Caco-2 (cell line): ENCODE data around the gene PRLR. TPM values are rescaled to one million over a fixed set of nuclear protein-coding genes. Genes with fewer than 3 reads are reported as not detected.

Source experiments
- BruUV-seq: library from RNA; stranded (reverse); fragments of 400-500 nt; replicated peaks from 2 replicates; lab custom pipeline; 2021; lab: Mats Ljungman, UMichigan
- CTCF ChIA-PET: fragments of 300-600 bp; sonication (Branson Sonifier 250); formaldehyde crosslinking; loops from one replicate; lab custom pipeline; 2022; ENCODE audit warnings: antibody characterized with exemption; lab: Charles Lee
- POLR2A ChIA-PET: fragments of 300-600 bp; sonication (Branson Sonifier 250); formaldehyde crosslinking; loops from one replicate; lab custom pipeline; 2022; ENCODE audit warnings: antibody characterized with exemption; lab: Charles Lee
- DNase-seq, 2 experiments: peaks; one replicate each; pipeline versions ENCODE4 v3.0.0 to v3.0.0-alpha.2; 2020 to 2022
- H3K27me3 ChIP-seq: replicated peaks from 2 replicates; pipeline ENCODE4 v1.6.0; 2011; ENCODE audit warnings: low read length; ENCODE audit not compliant: control insufficient read depth, insufficient read depth
- H3K36me3 ChIP-seq: 2 replicates; pipeline ENCODE4 v1.5.1; 2011; ENCODE audit warnings: low read length; ENCODE audit not compliant: control insufficient read depth, insufficient read depth
- H3K4me1 ChIP-seq: fragments of 250-450 bp; sonication (Bioruptor Pico); 2 replicates; pipeline ENCODE4 v1.5.1; 2020; ENCODE audit warnings: mild to moderate bottlenecking
- H3K4me3 ChIP-seq: 2 replicates; pipeline ENCODE4 v1.5.1; 2011; ENCODE audit warnings: low read depth, mild to moderate bottlenecking, control low read depth, low read length
- H3K9me3 ChIP-seq: fragments of 250-450 bp; sonication (Bioruptor Pico); 2 replicates; pipeline ENCODE4 v1.5.1; 2020; ENCODE audit warnings: mild to moderate bottlenecking, moderate library complexity
- H3K27ac Mint-ChIP-seq: one replicate; pipeline ENCODE4 v1.8.0; 2022; ENCODE audit warnings: mixed read lengths; ENCODE audit not compliant: unreplicated experiment
- H3K27me3 Mint-ChIP-seq: one replicate; pipeline ENCODE4 v1.8.0; 2022; ENCODE audit warnings: mixed read lengths; ENCODE audit not compliant: insufficient read depth, unreplicated experiment
- H3K36me3 Mint-ChIP-seq: one replicate; pipeline ENCODE4 v1.8.0; 2022; ENCODE audit warnings: mild to moderate bottlenecking, mixed read lengths; ENCODE audit not compliant: insufficient read depth, unreplicated experiment
- H3K4me1 Mint-ChIP-seq: one replicate; pipeline ENCODE4 v1.8.0; 2022; ENCODE audit warnings: low read depth, mixed read lengths; ENCODE audit not compliant: unreplicated experiment
- H3K4me3 Mint-ChIP-seq: one replicate; pipeline ENCODE4 v1.8.0; 2022; ENCODE audit warnings: mild to moderate bottlenecking, moderate library complexity, mixed read lengths; ENCODE audit not compliant: unreplicated experiment
- H3K9me3 Mint-ChIP-seq: one replicate; pipeline ENCODE4 v1.8.0; 2022; ENCODE audit warnings: mixed read lengths; ENCODE audit not compliant: unreplicated experiment
- CTCF ChIP-seq, 2 experiments: fragments of 200-600 bp in 1 of 2; IDR thresholded peaks; 1 replicate in 1 of 2; 2 replicates in 1 of 2; pipeline versions ENCODE4 v1.5.1 to v1.8.0; 2011 to 2022; ENCODE audit warnings: antibody characterized with exemption in 1 of 2, control low read depth in 1 of 2, inconsistent platforms in 1 of 2, low read depth in 1 of 2, low read length in 1 of 2, mild to moderate bottlenecking in 1 of 2, moderate library complexity in 1 of 2; ENCODE audit not compliant: insufficient read depth in 1 of 2, severe bottlenecking in 1 of 2, unreplicated experiment in 1 of 2
- intact Hi-C: fragments of 100-400 bp; cut with micrococcal nuclease; formaldehyde crosslinking; loops from one replicate; pipeline ENCODE4 v1.10.0; 2022; ENCODE audit not compliant: unreplicated experiment
- total RNA-seq: library from RNA; stranded (reverse); gene quantifications from 2 replicates; pipeline ENCODE4 v1.2.3, GENCODE V29; 2022

PRLR gene
- total RNA-seq, 1 experiment from 2014 or later = 2.3 TPM

GRCh38 chr5:35092703-35093102 is 137.6 kb downstream of the PRLR start:
- DNase-seq = no peak
- no peak overlapping the region for H3K4me3 Mint-ChIP-seq
- Histone ChIP-seq H3K4me3 (no peak overlapping the region), H3K9me3 (no peaks in the 10 kb centered on the region), H3K4me1 (no peaks in the 10 kb centered on the region), H3K36me3 (no peaks in the 10 kb centered on the region), H3K27me3 (0 out of 2 replicates have a peak, but pooled peaks cover 1% of the 10 kb centered on the region)
- no peak overlapping the region for H3K27ac Mint-ChIP-seq
- H3K27me3 Mint-ChIP-seq = peaks cover 2% of the 10 kb centered on the region
- intact Hi-C loops = no loop called here
- no peak for TF ChIP-seq CTCF (IDR thresholded peaks at IDR 0.05; ENCODE audit: insufficient read depth in 1 of 2, low read depth in 1 of 2, low read length in 1 of 2, severe bottlenecking in 1 of 2, unreplicated experiment in 1 of 2)
- no TSS peak for BruUV-seq
- no peaks in the 10 kb centered on the region for H3K4me1 Mint-ChIP-seq
- no peaks in the 10 kb centered on the region for H3K9me3 Mint-ChIP-seq
- peaks cover 5% of the 10 kb centered on the region for H3K36me3 Mint-ChIP-seq
- ChIA-PET POLR2A (no interaction called here), CTCF (no interaction called here)

- TF ChIP-seq CTCF (IDR thresholded peaks at IDR 0.05; ENCODE audit: insufficient read depth in 1 of 2, low read depth in 1 of 2, low read length in 1 of 2, severe bottlenecking in 1 of 2, unreplicated experiment in 1 of 2) = no peak
- Mint-ChIP-seq H3K27me3 (peaks cover 2% of the 10 kb centered on the region), H3K4me3 (no peak overlapping the region), H3K27ac (no peak overlapping the region), H3K36me3 (peaks cover 5% of the 10 kb centered on the region), H3K9me3 (no peaks in the 10 kb centered on the region), H3K4me1 (no peaks in the 10 kb centered on the region)
- no peak for DNase-seq
- H3K4me3 ChIP-seq = no peak overlapping the region
- intact Hi-C loops = loop anchor here (1.0 kb wide), 1 partner anchor 68 kb away; no protein-coding TSS in a partner anchor
- ChIA-PET POLR2A (no interaction called here), CTCF (no interaction called here)
- no peaks in the 10 kb centered on the region for H3K9me3 ChIP-seq
- H3K4me1 ChIP-seq = no peaks in the 10 kb centered on the region
- no peaks in the 10 kb centered on the region for H3K36me3 ChIP-seq
- 0 out of 2 replicates have a peak, but pooled peaks cover 1% of the 10 kb centered on the region for H3K27me3 ChIP-seq
- no TSS peak for BruUV-seq
Measured at GRCh38 chr5:35091704-35092103, 138.6 kb downstream of the PRLR start.

DNA sequence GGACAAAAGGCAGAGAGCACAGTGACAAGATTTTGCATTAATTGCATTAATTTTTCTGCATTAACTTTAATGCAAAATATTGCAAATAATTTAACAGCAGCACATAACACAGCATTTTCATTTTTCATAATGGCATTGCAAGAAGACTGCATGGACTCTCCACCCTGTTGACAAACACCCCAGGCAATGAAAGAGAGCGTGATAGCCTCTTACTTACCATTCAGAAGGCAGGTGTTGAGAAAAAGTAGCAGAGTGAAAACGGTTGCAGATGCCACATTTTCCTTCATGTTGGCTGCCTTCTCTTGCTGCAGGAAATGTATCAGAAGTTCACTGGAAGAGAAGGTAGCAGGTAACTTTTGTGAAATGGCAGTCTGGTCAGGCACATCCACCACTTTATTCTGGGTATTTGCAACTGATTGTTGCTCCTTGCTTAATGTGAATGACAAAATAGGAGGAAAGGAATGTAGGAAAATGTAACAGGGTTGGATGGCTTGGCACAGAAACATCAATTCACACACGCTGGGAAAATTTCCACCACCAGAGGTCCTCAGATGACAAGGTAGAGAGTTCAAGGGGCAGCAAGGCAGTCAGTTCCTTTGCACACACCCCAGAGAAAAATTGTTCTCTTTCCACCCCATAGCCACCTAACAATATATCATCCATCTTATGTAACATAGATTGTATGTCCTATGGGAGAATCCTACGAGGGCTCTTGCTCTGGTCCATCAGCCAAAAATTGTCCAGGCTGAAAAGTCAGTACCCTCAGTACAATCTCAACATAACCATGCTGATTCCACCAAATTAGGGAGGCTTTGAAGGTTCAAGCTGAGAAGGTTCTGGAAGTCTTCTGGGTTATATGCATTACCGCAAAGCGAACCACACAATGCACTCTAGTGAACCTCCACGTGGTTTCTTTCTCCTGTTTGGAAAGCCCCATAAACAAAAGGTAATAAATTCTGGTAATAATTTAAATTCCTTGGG is 140.7 kb downstream of the PRLR start:
- no peaks in the 10 kb centered on the region for H3K36me3 ChIP-seq
- TF ChIP-seq CTCF (IDR thresholded peaks at IDR 0.05; ENCODE audit: insufficient read depth in 1 of 2, low read depth in 1 of 2, low read length in 1 of 2, severe bottlenecking in 1 of 2, unreplicated experiment in 1 of 2) = peak; percentile 83 to 86
- POLR2A ChIA-PET = no interaction called here
- CTCF ChIA-PET = interaction anchor here (0.6 kb wide), 1 partner anchor 837 kb away, joined by 3 read pairs; no protein-coding TSS in a partner anchor
- H3K9me3 Mint-ChIP-seq = no peaks in the 10 kb centered on the region
- no TSS peak for BruUV-seq
- H3K27me3 Mint-ChIP-seq = peaks cover 2% of the 10 kb centered on the region
- no peaks in the 10 kb centered on the region for H3K4me1 ChIP-seq
- H3K27ac Mint-ChIP-seq = no peak overlapping the region
- no peak overlapping the region for H3K4me3 ChIP-seq
- peaks cover 5% of the 10 kb centered on the region for H3K36me3 Mint-ChIP-seq
- intact Hi-C loops = loop anchor here (1.0 to 5.0 kb wide), 5 partner anchors 94 to 508 kb away; no protein-coding TSS in a partner anchor
- H3K4me3 Mint-ChIP-seq = no peak overlapping the region
- H3K27me3 ChIP-seq = 0 out of 2 replicates have a peak, but pooled peaks cover 1% of the 10 kb centered on the region
- H3K4me1 Mint-ChIP-seq = no peaks in the 10 kb centered on the region
- DNase-seq = peak; percentile 60 to 76
- H3K9me3 ChIP-seq = no peaks in the 10 kb centered on the region
